GM21447 (cell line): ENCODE measurements around the gene IGSF23.
"Not testable (repeated sequence)": the region's sequence is repeated elsewhere in the genome, so short reads cannot be mapped to it uniquely, and the experiment has no call there.

ENCODE experiments used
- ATAC-seq: cut with Tn5 transposase; IDR thresholded peaks from one replicate; pipeline ENCODE4 v1.9.1; 2021; ENCODE audit not compliant: unreplicated experiment

The IGSF23 gene

DNA sequence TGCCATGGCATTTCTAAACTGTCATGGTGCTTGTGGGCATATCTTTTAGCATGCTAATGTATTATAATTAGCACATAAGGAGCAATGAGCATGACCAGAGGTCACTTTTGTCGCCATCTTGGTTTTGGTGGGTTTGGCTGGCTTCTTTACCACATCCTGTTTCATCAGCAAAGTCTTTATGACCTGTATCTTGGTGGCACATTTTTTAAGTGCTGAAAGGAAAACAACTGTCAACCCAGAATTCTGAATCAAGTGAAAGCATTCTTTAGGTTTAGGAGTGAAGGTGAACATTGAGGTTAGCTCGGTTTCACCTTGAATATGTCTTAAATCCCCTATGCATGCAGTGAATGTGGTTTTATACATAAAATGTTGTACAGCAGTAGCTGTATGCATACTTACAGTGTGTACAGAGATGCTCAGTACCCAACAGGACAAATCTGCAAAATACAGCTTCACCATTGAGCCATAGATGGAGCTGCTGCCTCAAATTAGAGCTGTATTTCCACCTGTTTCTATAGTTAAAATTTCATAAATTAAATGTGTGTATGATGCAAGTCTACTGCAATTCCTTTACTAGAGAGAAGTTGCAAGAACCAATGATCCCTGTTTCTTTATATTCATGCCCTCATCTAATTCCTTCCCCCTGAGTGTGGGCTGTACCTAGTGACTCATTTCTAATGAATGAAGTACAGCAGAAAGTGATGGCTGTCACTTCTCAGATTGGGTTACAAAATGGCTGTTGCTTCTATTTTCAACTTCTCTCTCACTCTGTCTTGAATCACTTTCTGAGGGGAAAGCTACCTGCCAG is 25.2 kb upstream of the IGSF23 start:
- no peak for ATAC-seq

DNA sequence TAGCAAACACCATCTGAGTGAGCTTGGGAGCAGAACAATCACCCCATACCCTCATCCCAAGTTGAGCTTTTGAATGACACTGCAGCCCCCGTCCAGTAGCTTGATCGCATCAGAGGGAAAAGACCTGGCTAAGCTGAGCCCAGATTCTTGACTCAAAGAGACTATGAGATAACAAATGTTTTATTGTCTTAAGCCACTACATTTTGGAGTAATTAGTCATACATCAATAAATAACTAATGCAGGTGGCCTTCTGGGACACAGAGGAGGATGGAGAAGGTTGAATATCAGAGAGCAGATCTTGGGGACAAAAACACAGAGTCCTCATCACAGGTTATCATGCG is 24.6 kb upstream of the IGSF23 start:
- no peak for ATAC-seq

DNA sequence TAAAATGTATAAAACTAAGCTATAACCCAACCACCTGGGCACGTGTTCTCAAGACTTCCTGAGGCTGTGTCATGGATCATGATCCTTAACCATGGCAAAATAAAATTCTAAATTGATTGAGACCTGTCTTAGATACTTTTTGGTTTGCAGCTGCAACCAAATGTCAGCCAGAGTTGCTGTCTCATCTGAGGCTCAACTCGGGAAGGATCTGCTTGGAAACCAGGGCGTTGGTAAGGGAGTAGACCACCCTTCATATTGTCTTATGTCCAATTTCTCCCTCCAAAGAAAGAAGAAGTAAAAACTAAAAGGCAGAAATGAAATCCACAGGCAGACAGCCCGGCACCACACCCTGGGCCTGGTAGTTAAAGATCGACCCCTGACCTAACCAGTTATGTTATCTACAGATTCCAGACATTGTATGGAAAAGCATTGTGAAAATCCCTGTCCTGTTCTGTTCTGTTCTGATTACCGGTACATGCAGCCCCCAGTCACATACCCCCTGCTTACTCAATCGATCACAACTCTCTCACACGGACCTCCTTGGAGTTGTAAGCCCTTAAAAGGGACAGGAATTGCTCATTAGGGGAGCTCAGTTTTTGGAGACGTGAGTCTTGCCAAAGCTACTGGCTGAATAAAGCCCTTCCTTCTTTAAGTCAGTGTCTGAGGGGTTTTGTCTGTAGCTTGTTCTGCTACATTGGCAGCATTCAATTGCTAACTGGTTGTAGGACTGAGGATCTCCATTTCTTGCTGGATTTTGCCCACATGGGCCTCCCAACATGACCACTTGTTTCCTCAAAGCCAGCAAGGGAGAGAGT is 22.9 kb upstream of the IGSF23 start:
- no peak for ATAC-seq

DNA sequence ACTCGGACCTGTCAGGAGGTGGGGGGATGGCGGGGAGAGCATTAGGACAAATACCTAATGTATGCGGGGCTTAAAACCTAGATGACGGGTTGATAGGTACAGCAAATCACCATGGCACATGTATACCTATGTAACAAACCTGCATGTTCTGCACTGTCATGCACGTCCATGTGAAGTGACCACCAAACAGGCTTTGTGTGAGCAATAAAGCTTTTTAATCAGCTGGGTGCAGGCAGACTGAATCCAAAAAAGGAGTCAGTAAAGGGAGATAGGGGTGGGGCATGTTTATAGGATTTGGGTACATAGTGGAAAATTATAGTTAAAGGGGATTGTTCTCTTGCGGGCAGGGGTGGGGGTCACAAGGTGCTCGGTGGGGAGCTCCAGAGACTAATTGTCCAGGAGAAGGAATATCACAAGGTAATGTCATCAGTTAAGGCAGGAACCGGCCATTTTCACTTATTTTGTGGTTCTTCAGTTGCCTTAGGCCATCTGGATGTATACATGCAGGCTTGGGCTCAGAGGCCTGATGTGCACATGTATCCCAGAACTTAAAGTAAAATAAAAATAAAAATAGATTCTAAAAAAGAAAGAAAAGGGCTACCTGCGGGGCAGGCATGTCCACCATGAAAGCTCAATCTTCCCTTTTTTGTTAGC is 21.9 kb upstream of the IGSF23 start:
- ATAC-seq, result not testable (repeated sequence)

DNA sequence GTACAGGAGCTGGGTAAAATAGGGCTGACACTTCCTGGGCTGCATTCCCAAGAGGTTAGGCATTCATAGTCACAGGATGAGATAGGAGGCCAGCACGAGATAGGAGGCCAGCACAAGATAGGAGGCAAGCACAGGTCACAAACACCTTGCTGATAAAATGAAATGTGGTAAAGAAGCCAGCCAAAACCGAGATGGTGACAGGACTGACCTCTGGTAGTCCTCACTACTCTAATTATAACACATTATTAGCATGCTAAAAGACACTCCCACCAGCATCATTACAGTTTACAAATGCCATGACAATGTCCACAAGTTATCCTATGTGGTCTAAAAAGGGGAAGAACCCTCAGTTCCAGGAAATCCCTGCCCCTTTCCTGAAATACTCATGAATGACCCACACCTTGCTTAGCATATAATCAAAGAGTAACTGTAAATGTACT is 20.9 kb upstream of the IGSF23 start:
- ATAC-seq, result no peak

DNA sequence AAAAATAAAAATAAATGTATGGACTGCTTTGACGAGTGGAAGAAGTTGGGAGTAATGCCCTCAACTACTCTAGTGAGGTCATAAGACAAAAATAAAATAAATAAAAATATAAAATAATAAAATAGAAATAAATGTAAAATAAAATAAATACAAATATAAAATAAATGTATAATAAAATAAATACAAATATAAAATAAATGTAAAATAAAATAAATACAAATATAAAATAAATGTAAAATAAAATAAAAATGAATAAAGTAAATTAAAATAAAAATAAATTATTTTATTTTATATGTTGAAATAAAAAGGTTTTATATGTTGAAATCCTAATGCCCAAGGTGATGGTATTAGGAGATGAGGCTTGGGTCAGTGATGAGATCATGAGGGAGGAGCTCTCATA is 20.1 kb upstream of the IGSF23 start:
- no peak for ATAC-seq

DNA sequence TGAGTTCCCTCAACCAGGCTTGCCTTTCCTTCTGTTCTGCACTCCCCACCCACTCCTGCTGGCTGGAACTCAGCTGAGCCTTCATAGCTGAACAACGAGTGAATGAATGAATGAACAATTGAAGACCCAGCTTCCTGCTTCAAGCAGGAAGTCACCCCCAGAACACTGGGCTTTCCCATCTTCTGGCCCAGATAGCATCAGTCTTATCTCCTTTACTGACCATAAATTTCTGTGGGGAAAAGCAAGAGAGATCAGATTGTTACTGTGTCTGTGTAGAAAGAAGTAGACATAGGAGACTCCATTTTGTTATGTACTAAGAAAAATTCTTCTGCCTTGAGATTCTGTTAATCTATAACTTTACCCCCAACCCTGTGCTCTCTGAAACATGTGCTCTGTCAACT is 19.5 kb upstream of the IGSF23 start:
- not testable (repeated sequence) for ATAC-seq

DNA sequence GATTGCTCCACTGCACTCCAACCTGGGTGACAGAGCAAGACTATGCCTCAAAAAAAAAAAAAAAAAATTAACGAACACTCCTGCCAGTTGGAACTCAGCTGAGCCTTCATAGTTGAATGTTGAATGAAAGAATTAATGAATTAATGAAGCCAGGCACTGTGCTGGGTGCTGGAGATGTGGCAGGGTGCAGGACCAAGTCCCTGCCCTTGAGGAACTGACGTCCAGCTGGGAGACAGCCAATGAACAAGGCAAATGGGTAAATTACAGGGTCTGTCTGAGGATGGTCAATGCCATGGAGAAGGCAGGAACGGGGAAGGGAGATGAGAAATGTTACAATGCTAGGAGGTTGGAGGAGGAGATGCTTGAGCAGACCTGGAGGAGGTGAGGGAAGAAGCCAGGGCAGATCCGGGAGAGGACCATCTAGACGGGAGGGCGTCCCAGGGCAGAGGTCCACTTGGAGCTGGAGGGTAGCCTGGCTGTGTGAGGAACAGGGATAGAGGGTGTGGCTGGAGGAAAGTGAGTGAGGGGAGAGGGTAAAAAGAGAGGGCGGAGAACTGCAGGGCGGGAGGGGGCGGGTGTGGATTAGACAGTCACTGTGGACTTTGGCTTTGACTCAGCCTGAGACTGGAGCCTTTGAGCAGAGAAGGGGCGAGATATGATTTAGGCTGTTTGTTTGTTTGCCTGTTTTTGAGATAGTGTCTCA is 16.8 kb upstream of the IGSF23 start:
- no peak for ATAC-seq

DNA sequence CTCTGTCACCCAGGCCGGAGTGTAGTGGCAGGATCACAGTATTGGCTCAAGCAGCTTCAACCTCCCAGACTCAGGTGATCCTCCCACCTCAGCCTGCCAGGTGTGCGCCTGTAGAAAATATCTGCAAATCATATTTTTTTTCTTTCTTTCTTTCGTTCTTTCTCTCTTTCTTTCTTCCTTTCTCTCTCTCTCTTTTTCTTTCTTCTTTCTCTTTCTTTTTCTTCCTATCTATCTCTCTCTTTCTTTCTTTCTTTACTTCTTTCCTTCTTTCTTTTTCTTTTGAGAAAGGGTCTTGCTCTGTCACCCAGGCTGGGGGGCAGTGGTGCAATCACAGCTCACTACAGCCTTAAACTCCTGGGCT is 16.3 kb upstream of the IGSF23 start:
- ATAC-seq, result no peak

DNA sequence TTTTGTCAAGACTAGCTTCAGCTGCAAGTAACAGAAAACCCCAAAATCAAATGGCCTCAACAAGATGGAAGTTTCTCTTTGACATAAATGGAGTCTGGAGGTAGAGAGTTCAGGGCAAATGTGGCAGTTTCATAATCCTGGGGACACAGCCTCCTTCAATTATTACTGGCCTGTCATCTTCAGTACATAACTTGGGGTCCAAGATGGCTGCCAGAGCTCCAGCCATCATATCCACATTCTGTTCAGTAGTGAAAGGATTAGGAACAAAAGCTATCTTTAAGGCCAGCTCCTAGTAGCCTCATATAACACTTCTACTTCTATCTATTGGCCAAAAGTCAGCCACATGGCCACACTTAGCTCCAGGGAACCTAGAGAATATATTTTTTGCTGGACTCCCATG is 15.0 kb upstream of the IGSF23 start:
- no peak for ATAC-seq

DNA sequence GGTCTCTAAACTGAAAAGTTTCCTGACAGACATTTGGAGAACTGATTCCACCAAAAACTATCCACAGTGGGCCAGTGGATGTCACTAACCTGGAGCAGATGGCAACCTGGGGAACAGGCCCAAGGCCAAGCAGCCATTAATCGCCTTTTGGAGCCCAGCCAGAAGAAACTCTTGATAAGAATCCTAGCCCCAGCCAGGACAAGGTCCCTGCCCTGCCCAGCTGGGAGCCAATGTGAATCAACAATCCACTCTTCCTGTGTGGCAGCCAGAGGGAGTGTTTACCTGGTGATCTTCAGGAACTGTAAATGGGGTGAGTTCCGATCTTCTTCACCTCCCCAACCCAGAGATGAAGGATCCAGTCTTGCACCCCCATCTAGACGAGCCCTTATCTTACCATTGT is 14.5 kb upstream of the IGSF23 start:
- ATAC-seq, result no peak

DNA sequence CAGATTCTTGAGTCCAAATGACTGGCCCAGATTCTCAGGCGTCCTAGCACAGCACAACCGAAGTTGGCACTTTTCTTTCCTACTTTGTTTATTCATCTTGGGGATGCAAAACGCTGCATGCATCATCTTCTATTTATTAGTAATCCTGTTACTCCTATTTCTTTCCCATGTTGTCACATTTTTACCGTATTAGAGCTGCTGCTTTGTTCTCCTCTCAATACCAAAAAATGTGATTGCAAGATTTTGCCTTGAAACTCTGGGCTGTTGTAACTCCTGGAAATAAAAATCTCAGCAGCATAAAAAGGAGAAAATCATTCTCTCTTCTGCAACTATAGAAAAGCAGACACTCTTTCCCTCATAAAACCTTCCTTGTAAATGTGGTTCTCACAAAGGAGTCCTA is 12.9 kb upstream of the IGSF23 start:
- no peak for ATAC-seq

DNA sequence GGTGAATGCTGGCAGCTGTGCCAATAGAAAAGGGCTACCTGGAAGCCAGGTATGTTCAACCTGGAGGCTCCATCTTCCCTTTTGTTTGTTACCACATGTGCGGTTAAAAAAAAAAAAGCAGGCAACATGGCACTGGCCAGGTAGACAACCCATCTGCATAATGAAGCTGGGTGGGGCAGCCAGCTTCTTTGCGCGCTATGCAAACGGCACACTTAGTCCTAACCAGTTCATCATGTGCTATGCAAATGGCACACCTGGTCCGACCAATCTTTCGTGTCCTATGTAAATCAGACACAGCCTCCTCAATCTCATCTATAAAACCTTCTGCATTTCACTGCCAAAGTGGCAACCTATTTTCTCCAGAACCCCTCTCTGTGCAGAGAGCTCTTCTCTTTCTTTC is 11.3 kb upstream of the IGSF23 start:
- ATAC-seq, result no peak

DNA sequence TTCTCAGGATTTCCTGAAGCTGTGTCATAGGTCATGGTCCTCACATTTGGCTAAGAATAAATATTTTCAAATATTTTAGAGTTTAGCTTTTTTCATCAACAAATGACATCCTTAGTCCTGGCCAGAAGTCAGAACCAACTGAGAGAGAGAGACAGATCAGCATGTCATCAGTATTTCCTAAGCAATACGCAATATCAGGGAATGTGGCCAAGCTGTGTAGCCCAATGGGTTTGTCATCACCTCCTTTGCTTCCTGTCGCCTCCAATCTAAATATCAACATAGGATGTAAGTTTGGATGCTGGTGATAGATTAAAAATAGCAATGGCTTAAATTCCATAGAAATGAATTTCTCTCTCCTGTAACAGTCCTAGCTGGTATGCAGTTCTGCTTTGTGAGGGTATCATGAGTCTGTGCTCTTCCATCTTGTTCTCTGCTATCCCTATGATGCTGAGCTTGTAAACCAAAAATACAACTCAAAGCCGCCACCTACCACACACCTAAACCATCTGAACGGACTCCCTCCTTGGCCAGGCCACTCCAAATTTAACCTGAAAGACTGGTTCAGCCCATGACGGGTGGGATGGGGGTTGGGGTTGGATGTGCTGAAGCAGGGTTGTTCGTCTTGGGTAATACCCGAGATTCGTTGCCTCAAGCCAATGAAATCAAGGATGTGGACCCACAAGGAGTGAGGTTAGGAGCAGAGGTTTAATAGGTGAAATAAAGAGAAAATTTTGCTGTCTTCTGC is 10.0 kb upstream of the IGSF23 start:
- no peak for ATAC-seq

DNA sequence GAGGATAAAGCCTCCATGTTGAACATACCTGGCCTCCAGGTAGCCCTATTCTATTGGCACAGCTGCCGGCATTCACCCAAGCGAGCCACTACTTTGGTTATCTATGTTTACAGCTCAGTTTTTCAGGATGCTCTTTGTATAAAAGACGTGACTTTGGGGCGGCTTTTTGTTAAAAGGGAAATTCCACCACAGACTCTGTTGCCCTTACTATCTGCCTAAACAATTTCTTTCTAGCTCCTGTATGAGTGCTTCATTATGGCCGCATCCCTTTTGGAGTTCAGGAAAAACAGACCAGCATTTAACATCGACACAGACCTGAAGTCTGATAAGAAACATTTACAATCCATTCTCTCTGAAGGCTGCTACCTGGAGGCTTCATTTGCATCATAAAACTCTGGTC is 9.1 kb upstream of the IGSF23 start:
- no peak for ATAC-seq

DNA sequence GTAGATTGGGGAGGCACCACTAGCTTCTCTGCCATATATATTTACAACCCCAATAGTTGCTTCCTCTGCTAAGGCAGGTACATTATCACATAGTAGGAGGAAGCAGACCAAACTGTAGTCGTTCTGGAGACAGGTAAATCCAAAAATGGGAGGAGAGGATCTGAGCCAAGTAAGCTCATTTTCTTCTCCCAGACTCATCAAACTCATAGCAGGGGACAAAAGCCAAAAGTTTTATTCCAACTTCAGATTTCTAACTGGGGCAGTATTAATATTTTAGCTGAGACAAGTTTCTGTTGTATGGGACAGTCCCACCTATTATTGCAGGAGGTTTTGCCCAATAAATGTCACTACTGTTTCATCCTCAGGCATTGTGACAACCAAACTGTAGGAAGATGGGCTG is 7.8 kb upstream of the IGSF23 start:
- no peak for ATAC-seq

DNA sequence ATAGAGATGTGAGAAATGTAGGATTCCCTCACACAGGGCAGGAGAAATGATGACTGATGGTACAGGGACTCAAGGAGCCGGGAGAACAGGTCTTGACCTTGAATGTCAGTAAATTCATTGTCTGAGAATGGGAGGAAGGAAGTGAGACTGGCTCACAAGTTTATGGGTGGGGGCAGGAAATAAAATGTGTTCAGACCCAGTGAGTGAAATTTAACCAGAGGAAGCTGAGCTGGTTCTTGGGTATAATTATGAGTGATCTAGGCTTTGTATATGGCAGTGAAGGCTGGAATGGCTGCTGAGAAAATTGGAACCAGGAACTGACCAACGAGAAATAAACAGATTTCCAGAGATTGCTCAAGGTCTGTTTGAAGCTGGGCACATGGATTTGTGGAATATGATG is 6.3 kb upstream of the IGSF23 start:
- ATAC-seq, result no peak

DNA sequence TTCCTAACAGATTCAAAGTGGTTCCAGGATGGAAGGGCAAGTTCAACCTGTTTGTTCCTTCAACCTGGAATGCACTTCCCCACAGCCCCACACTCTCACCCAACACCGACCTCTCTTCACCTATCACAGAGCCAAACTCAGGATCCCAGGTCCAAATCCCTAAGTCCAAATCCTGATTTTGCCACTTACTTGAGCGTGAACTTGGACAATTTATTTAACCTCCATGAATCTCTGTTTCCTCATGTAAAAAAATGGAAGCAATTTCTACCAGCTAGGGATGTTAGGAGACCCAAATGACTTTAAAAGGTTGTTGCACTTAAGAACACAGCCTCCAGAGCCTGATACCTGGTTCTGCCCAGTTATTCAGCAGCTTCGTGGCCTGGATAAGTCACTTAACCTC is 5.4 kb upstream of the IGSF23 start:
- no peak for ATAC-seq

DNA sequence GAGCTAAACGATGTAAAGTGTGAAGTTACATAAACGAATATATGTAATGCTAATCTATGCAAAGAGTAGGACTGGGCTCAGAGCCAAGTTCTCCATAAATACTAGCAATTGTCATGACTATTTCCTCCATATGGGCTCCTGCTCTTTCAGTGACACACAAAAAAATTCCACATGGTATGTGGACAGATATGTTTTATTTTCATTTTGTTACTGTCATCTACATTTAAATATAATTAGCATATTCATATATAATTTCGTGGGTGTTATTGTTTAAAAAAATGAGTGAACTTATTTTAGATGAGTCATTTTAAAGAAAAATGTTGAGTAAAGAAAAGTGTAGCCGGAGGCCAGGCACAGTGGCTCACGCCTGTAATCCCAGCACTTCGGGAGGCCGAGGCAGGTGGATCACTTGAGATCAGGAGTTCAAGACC is 5.0 kb upstream of the IGSF23 start:
- ATAC-seq, result no peak

DNA sequence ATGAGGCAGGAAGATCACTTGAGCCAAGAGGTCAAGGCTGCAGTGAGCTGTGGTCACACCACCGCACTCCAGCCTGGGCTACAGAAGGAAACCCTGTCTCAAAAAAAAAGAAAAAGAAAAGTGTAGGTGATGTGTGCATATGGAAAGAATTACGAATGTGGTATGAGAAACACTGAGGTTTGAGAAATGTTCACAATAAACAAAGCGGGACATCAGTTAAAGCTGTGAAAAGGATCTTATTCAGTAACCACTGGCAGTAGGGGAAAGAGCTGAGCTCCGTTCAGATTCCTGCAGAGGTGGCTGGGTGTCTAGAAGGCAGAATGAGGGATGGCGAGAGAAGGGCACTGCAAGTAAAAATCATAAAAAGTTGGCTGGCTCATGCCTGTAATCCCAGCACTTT is 4.1 kb upstream of the IGSF23 start:
- ATAC-seq, result no peak

DNA sequence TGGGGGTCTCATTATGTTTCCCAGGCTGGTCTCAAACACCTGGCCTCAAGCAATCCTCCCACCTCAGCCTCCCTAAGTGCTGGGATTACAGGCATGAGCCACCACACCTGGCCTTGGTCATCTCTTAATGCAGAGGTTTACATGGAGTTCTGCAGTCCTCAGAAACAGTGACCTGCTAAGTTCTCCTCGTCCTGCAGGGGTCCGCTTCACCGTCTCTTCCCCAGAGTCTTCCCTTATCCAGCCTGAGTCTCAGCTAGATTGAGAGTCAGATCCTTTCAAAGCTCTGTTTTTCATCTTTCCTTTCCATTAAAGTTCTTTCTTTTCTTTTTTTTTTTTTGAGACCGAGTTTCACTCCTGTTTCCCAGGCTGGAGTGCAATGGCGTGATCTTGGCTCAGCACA is 2.9 kb upstream of the IGSF23 start:
- ATAC-seq, result not testable (repeated sequence)
